ENCODE results near the gene NKIRAS1.
"Not testable (repeated sequence)": the region's sequence is repeated elsewhere in the genome, so short reads cannot be mapped to it uniquely, and the experiment has no call there.

The NKIRAS1 gene

GRCh38 chr3:23867400-23867799 is 49.4 kb downstream of the NKIRAS1 start:
- no peak for DNase-seq

GRCh38 chr3:23865595-23866396 is 51.0 kb downstream of the NKIRAS1 start:
- no peak for DNase-seq

GRCh38 chr3:23864931-23865330 is 51.9 kb downstream of the NKIRAS1 start:
- no peak for DNase-seq

GRCh38 chr3:23863060-23863459 is 53.7 kb downstream of the NKIRAS1 start:
- DNase-seq = no peak

GRCh38 chr3:23861689-23862088 is 55.1 kb downstream of the NKIRAS1 start:
- no peak for DNase-seq

GRCh38 chr3:23859839-23860382 is 56.9 kb downstream of the NKIRAS1 start:
- DNase-seq = no peak

GRCh38 chr3:23859012-23859743 is 57.6 kb downstream of the NKIRAS1 start:
- DNase-seq = no peak

GRCh38 chr3:23856286-23856685 is 60.5 kb downstream of the NKIRAS1 start:
- DNase-seq = no peak

- DNase-seq = not testable (repeated sequence)
Measured at GRCh38 chr3:23849462-23849861, 67.3 kb downstream of the NKIRAS1 start.

GRCh38 chr3:23845326-23846216 is 71.2 kb downstream of the NKIRAS1 start:
- DNase-seq = no peak

GRCh38 chr3:23843869-23844268 is 72.9 kb downstream of the NKIRAS1 start:
- no peak for DNase-seq

Measured in NCI-H1092 treated with DMSO at 0.1 percent for 48 hours (cell line).